Nephron progenitor cell (in vitro differentiated cells): ENCODE data around the gene LSM14B.
A peak's percentile ranks its signal among the peaks of the same experiment; 100 is the strongest.

ENCODE experiments used
- DNase-seq: peaks from one replicate; pipeline ENCODE4 v3.0.0; 2021
- H3K27ac Mint-ChIP-seq: 2 replicates; pipeline ENCODE4 v1.8.0; 2021; ENCODE audit warnings: mild to moderate bottlenecking, moderate library complexity, mixed read lengths
- H3K27me3 Mint-ChIP-seq: 2 replicates; pipeline ENCODE4 v1.8.0; 2021; ENCODE audit warnings: mild to moderate bottlenecking, low read depth, mixed read lengths; ENCODE audit not compliant: poor library complexity
- H3K36me3 Mint-ChIP-seq: 2 replicates; pipeline ENCODE4 v1.8.0; 2021; ENCODE audit warnings: low read depth, mixed read lengths
- H3K4me1 Mint-ChIP-seq: 2 replicates; pipeline ENCODE4 v1.8.0; 2021; ENCODE audit warnings: mixed read lengths
- H3K4me3 Mint-ChIP-seq: 2 replicates; pipeline ENCODE4 v1.8.0; 2021; ENCODE audit warnings: mild to moderate bottlenecking, moderate library complexity, mixed read lengths
- H3K9me3 Mint-ChIP-seq: 2 replicates; pipeline ENCODE4 v1.8.0; 2021; ENCODE audit warnings: mild to moderate bottlenecking, moderate library complexity, mixed read lengths
- TF ChIP-seq, protein P1 (sequence below): fragments of 200-600 bp; sonication (generic); IDR thresholded peaks from 2 replicates; pipeline ENCODE4 v1.5.0; 2021; ENCODE audit warnings: antibody characterized with exemption

The LSM14B gene

DNA sequence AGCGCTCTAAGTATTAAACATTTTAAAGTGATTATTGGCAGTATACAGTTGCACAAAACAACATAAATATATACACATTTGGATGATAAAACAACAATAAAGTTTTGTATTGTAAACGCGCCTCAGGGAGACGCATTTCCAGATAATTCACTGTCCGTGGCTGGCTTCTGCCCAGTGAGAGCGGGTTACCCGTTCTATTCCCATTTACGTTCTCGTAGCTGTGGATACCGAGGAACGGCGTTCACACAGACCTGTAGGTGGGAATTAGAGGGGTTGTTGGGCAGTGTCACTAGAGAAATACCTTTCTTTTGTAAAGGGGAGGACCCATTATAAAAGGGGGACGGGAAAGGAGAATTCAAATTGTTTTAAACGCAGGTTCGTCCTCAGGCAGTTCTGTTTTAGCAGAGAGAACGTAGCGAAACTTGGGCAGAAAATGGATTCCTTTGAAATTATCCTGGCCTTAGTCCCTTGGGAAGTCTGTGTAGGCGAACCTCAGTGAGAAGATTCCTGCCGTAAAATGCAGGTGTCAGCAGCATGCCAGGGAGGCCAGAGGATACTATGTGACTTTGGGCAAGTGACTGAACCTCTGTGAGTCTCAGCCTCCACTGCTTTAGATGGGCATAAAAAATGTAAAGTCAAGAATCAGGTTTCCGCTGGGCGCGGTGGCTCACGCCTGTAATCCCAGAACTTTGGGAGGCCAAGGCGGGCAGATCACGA lies 61.3 kb downstream of the LSM14B start:
- no peak for DNase-seq
- Mint-ChIP-seq H3K4me3 (peak overlapping the region; percentile 93), H3K27me3 (peaks cover 2% of the 10 kb centered on the region), H3K27ac (peak overlapping the region; percentile 73), H3K36me3 (no peaks in the 10 kb centered on the region), H3K4me1 (peaks cover 26% of the 10 kb centered on the region), H3K9me3 (no peaks in the 10 kb centered on the region)
- TF ChIP-seq, protein P1, sequence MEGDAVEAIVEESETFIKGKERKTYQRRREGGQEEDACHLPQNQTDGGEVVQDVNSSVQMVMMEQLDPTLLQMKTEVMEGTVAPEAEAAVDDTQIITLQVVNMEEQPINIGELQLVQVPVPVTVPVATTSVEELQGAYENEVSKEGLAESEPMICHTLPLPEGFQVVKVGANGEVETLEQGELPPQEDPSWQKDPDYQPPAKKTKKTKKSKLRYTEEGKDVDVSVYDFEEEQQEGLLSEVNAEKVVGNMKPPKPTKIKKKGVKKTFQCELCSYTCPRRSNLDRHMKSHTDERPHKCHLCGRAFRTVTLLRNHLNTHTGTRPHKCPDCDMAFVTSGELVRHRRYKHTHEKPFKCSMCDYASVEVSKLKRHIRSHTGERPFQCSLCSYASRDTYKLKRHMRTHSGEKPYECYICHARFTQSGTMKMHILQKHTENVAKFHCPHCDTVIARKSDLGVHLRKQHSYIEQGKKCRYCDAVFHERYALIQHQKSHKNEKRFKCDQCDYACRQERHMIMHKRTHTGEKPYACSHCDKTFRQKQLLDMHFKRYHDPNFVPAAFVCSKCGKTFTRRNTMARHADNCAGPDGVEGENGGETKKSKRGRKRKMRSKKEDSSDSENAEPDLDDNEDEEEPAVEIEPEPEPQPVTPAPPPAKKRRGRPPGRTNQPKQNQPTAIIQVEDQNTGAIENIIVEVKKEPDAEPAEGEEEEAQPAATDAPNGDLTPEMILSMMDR: no peak
